Keratinocyte (primary cell): ENCODE data around the gene PTDSS2. TPM values are rescaled to one million over a fixed set of nuclear protein-coding genes. Genes with fewer than 3 reads are reported as not detected.

Experiments used
- DNase-seq: peaks from one replicate; pipeline ENCODE4 v3.0.0-alpha.2; 2011; ENCODE audit warnings: low read depth, missing footprints, low spot score
- FAIRE-seq: peaks from 2 replicates; lab custom pipeline; 2011; peaks lifted over from hg19 to GRCh38; lab: Jason Lieb, UNC
- H2AFZ ChIP-seq: 2 replicates; pipeline ENCODE4 v1.6.0; 2012; ENCODE audit warnings: low read length, control low read depth, inconsistent platforms; ENCODE audit not compliant: control insufficient read depth
- H3K27ac ChIP-seq: 2 replicates; pipeline ENCODE4 v1.5.1; 2011; ENCODE audit warnings: low read length; ENCODE audit not compliant: control insufficient read depth, insufficient read depth
- H3K27me3 ChIP-seq: 3 replicates; pipeline ENCODE4 v1.6.0; 2011; ENCODE audit warnings: low read length; ENCODE audit not compliant: control insufficient read depth, insufficient read depth; ENCODE audit errors: extremely low read depth
- H3K36me3 ChIP-seq, 2 experiments: 2 replicates in 1 of 2; 3 replicates in 1 of 2; pipeline ENCODE4 v1.5.1; 2011; ENCODE audit warnings: low read length in 2 of 2, mild to moderate bottlenecking in 1 of 2; ENCODE audit not compliant: control insufficient read depth in 2 of 2, insufficient read depth in 2 of 2; ENCODE audit errors: extremely low read depth in 1 of 2
- H3K4me1 ChIP-seq: 3 replicates; pipeline ENCODE4 v1.5.1; 2011; ENCODE audit warnings: low read length; ENCODE audit not compliant: control insufficient read depth, insufficient read depth; ENCODE audit errors: extremely low read depth
- H3K4me2 ChIP-seq: 3 replicates; pipeline ENCODE4 v1.6.0; 2011; ENCODE audit warnings: low read depth, low read length; ENCODE audit not compliant: control insufficient read depth, insufficient read depth; ENCODE audit errors: extremely low read depth
- H3K4me3 ChIP-seq, 3 experiments: fragments of 200-600 bp in 1 of 3; sonication (generic) in 1 of 3; 2 replicates in 2 of 3; 3 replicates in 1 of 3; pipeline ENCODE4 v1.5.1; 2011 to 2016; ENCODE audit warnings: low read length in 3 of 3, mild to moderate bottlenecking in 3 of 3, control low read depth in 2 of 3, inconsistent platforms in 1 of 3, low read depth in 1 of 3, mixed read lengths in 1 of 3, mixed run types in 1 of 3, moderate library complexity in 1 of 3; ENCODE audit not compliant: control insufficient read depth in 2 of 3, insufficient read depth in 2 of 3; ENCODE audit errors: extremely low read depth in 1 of 3
- H3K79me2 ChIP-seq: 2 replicates; pipeline ENCODE4 v1.6.0; 2012; ENCODE audit warnings: low read length; ENCODE audit not compliant: control insufficient read depth, insufficient read depth
- H3K9ac ChIP-seq: 3 replicates; pipeline ENCODE4 v1.6.0; 2011; ENCODE audit warnings: low read length; ENCODE audit not compliant: control insufficient read depth, insufficient read depth; ENCODE audit errors: extremely low read depth
- H3K9me1 ChIP-seq: 3 replicates; pipeline ENCODE4 v1.6.0; 2011; ENCODE audit warnings: low read length; ENCODE audit not compliant: control insufficient read depth, insufficient read depth; ENCODE audit errors: extremely low read depth
- H3K9me3 ChIP-seq: 2 replicates; pipeline ENCODE4 v1.5.1; 2012; ENCODE audit warnings: low read depth, low read length; ENCODE audit not compliant: control insufficient read depth
- H4K20me1 ChIP-seq: 3 replicates; pipeline ENCODE4 v1.6.0; 2011; ENCODE audit warnings: low read length; ENCODE audit not compliant: control insufficient read depth, insufficient read depth; ENCODE audit errors: extremely low read depth
- CTCF ChIP-seq, 3 experiments: IDR thresholded peaks in 1 of 3; conservative IDR thresholded peaks in 1 of 3; optimal IDR thresholded peaks in 1 of 3; 2 replicates in 2 of 3; 3 replicates in 1 of 3; pipeline versions ENCODE3 to v1.5.1; 2011; ENCODE audit warnings: low read length in 3 of 3, mild to moderate bottlenecking in 3 of 3, moderate library complexity in 2 of 3, control low read depth in 1 of 3, inconsistent platforms in 1 of 3; ENCODE audit not compliant: insufficient read depth in 2 of 3; ENCODE audit errors: extremely low read depth in 1 of 3
- EZH2 ChIP-seq: IDR thresholded peaks from one replicate; pipeline ENCODE4 v1.6.1; 2012; ENCODE audit warnings: inconsistent platforms, mild to moderate bottlenecking, low read length, moderate library complexity
- dilution Hi-C: fragments of 300-500 bp; cut with MboI; formaldehyde crosslinking; loops from one replicate; pipeline ENCODE4 v1.7.0; 2020; ENCODE audit warnings: low sequenced_read_pairs; ENCODE audit not compliant: extremely low pct_ligation_motif_present
- polyA plus RNA-seq, 5 experiments: library from polyadenylated mRNA; depleted of rRNA in 3 of 5; stranded (reverse) in 3 of 5; stranded (forward) in 1 of 5; unstranded in 1 of 5; fragments of >200 nt; gene quantifications; 1 replicate in 1 of 5; 2 replicates in 3 of 5; 3 replicates in 1 of 5; pipeline versions ENCODE4 v1.2.1 to v1.2.3, GENCODE V29; 2011 to 2012; ENCODE audit warnings: missing spikeins in 2 of 5, low read depth in 1 of 5, low replicate concordance in 1 of 5

PTDSS2 gene
- polyA plus RNA-seq, 1 donor (not counting 4 experiments of a cell fraction or from before 2014, with no cell fraction given): 21.6 TPM

DNA sequence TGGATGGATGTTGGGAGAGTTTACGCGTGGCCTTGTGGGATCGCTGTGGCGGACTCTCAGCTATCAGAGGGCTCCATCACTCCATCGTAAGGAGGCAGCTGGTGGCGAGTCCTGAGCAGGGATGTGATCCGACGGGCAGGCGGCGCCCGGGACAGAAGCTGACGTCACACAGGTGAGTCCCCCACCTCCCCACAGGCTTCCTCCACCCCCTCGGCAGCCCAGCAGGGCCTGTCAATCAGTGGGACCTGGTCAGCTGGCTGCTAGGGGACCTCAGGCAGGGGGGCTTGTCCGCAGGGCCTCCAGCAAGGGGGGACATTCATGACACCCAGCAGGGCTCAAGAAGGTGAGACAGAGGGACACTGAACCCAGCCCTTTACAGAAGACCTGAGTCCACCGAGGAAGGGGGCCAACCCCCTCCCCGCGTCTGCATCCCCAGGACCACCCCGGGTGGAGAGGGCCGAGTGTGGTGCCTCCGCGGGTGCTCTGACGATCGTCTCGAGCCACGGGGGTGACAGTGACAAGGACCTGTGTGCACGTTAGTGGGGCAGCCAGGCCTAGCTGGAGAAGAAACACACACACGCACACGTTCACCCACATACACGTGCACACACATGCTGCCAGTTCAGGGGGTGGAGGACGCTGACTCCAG is 78.2 kb downstream of the PTDSS2 start:
- Histone ChIP-seq H3K4me3 (no peak overlapping the region), H3K9me1 (no peaks in the 10 kb centered on the region), H3K4me1 (no peaks in the 10 kb centered on the region), H3K27ac (no peak overlapping the region), H3K27me3 (no peaks in the 10 kb centered on the region), H3K36me3 (peaks cover 12 to 22% of the 10 kb centered on the region in 2 experiments), H3K79me2 (peaks cover 17% of the 10 kb centered on the region), H3K9ac (no peak overlapping the region), H4K20me1 (peaks cover 11% of the 10 kb centered on the region), H3K4me2 (no peak overlapping the region), H3K9me3 (no peaks in the 10 kb centered on the region), H2AFZ (no peak overlapping the region)
- TF ChIP-seq EZH2: no peak
- no peak for TF ChIP-seq CTCF (optimal IDR thresholded peaks at IDR 0.05 in 1 of 3, IDR thresholded peaks at IDR 0.05 in 1 of 3, conservative IDR thresholded peaks at IDR 0.05 in 1 of 3; ENCODE audit: extremely low read depth in 1 of 3, insufficient read depth in 2 of 3, low read length in 3 of 3)
- FAIRE-seq (no peak), DNase-seq (no peak)
- dilution Hi-C loops: no loop called here

DNA sequence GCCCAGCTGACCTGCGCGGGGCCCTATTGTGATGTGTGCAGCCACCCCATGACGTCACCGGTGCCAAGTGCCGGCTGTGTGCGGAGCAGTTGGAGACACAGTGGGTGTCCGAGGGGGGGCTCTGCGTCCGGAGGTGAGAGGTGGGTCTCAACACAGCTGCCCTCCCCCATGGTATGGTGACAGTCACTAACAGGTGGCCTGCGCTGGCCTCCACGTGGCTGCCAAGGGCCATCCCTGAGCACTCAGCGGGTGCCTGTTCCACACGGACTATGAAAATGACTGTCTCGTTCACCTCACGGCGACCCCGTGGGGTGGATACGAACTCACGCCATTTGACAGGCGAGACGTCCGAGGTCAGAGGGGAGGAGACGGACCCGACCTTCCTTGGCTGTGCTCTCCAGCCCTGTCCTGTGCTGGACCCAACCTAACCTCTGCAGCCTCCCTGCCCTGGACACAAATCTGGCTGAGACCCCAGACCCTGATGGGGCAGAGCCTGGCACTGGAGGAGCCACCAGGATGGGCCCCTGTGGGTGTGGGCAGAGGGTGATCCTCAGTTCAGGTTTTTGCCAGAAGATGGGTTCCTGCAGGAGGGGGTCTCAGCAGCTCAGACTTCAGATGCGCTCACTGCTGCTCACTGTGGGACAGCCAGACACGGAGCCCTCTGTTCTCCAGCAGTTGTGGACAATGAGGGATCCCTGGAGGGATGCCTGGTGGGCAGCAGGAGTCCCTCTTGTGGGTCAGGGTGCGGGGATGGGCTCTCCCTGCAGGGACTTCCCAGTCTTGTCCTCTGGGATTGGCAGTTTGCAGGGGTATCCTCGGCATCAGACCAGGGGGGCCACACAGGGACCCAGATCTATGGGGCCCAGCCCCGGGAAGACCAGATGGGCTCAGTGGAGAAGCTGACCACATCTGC is 79.0 kb downstream of the PTDSS2 start:
- Histone ChIP-seq H3K27me3 (no peaks in the 10 kb centered on the region), H3K27ac (no peak overlapping the region), H3K36me3 (peaks cover 17 to 27% of the 10 kb centered on the region in 2 experiments), H3K4me1 (peaks cover 7% of the 10 kb centered on the region), H3K79me2 (peaks cover 25% of the 10 kb centered on the region), H3K4me3 (no peak overlapping the region), H3K9ac (no peak overlapping the region), H3K9me3 (no peaks in the 10 kb centered on the region), H3K4me2 (no peak overlapping the region), H2AFZ (no peak overlapping the region), H4K20me1 (peaks cover 19% of the 10 kb centered on the region), H3K9me1 (no peaks in the 10 kb centered on the region)
- dilution Hi-C loops: no loop called here
- DNase-seq: no peak
- no peak for FAIRE-seq
- TF ChIP-seq CTCF (optimal IDR thresholded peaks at IDR 0.05 in 1 of 3, IDR thresholded peaks at IDR 0.05 in 1 of 3, conservative IDR thresholded peaks at IDR 0.05 in 1 of 3; ENCODE audit: extremely low read depth in 1 of 3, insufficient read depth in 2 of 3, low read length in 3 of 3): no peak
- no peak for TF ChIP-seq EZH2
